GM12891 (cell line): ENCODE results near the gene PTPRO.

Experiments used
- PAX5 ChIP-seq: IDR thresholded peaks from 2 replicates; pipeline ENCODE4 v1.6.1; 2011; ENCODE audit warnings: low read length, moderate library complexity, mild to moderate bottlenecking; ENCODE audit not compliant: insufficient read depth, severe bottlenecking
- POLR2A ChIP-seq: IDR thresholded peaks from 2 replicates; pipeline ENCODE4 v1.6.1; 2011; ENCODE audit warnings: low read depth, low read length, control low read depth
- POLR2AphosphoS5 ChIP-seq: IDR thresholded peaks from 2 replicates; pipeline ENCODE4 v1.6.1; 2011; ENCODE audit warnings: low read depth, low read length, control low read depth
- POU2F2 ChIP-seq: IDR thresholded peaks from 2 replicates; pipeline ENCODE4 v1.6.1; 2011; ENCODE audit warnings: low read depth, mild to moderate bottlenecking, control low read depth, low read length, moderate library complexity
- SPI1 ChIP-seq: IDR thresholded peaks from 2 replicates; pipeline ENCODE4 v1.6.1; 2011; ENCODE audit warnings: low read depth, low read length, control low read depth
- TAF1 ChIP-seq: IDR thresholded peaks from 2 replicates; pipeline ENCODE4 v1.6.1; 2011; ENCODE audit warnings: low read depth, low read length, control low read depth

DNA sequence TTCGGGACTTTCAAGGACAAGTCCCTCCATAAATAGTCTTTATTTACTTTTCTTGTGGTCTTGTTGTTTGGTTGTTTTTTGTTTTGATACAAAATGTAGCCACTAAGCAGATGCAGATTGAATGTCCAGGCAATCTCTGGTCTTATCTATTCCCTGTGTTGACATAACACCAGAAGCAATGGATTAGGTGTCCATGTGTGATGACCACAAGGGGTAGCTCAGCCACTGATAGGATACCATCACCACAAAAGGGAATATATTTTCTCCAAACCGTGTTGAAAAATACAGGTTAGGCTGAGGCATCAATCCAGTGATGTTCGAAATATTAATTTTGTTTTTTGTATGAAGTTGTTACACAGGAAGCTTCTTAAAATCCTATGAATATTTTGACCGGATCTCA, 270.6 kb downstream of the PTPRO start:
- TF ChIP-seq POLR2A (no peak), TAF1 (no peak), SPI1 (no peak), POLR2AphosphoS5 (no peak), POU2F2 (no peak), PAX5 (no peak)
